Astrocyte (in vitro differentiated cells and primary cell): ENCODE results near the gene CASP10. TPM values are rescaled to one million over a fixed set of nuclear protein-coding genes. Genes with fewer than 3 reads are reported as not detected.

Source experiments
- DNase-seq: peaks from one replicate; pipeline ENCODE4 v3.0.0-alpha.2; 2010; ENCODE audit warnings: low read depth
- FAIRE-seq: peaks from 2 replicates; lab custom pipeline; 2011; peaks lifted over from hg19 to GRCh38; lab: Jason Lieb, UNC
- H2AFZ ChIP-seq: 2 replicates; pipeline ENCODE4 v1.6.0; 2012; ENCODE audit warnings: low read depth, low read length, inconsistent platforms
- H3K27ac ChIP-seq: 2 replicates; pipeline ENCODE4 v1.5.1; 2011; ENCODE audit warnings: low read depth, low read length, inconsistent platforms
- H3K27me3 ChIP-seq: 2 replicates; pipeline ENCODE4 v1.6.0; 2011; ENCODE audit warnings: low read length, inconsistent platforms; ENCODE audit not compliant: insufficient read depth
- H3K36me3 ChIP-seq: 2 replicates; pipeline ENCODE4 v1.5.1; 2011; ENCODE audit warnings: low read length, inconsistent platforms; ENCODE audit not compliant: insufficient read depth
- H3K4me1 ChIP-seq: 2 replicates; pipeline ENCODE4 v1.5.1; 2011; ENCODE audit warnings: low read length, inconsistent platforms; ENCODE audit not compliant: insufficient read depth
- H3K4me2 ChIP-seq: 2 replicates; pipeline ENCODE4 v1.6.0; 2012; ENCODE audit warnings: low read length, inconsistent platforms
- H3K4me3 ChIP-seq: 2 replicates; pipeline ENCODE4 v1.5.1; 2011; ENCODE audit warnings: low read depth, mild to moderate bottlenecking, low read length, inconsistent platforms; ENCODE audit not compliant: insufficient read depth
- H3K79me2 ChIP-seq: 2 replicates; pipeline ENCODE4 v1.6.0; 2012; ENCODE audit warnings: mild to moderate bottlenecking, low read length, inconsistent platforms; ENCODE audit not compliant: insufficient read depth
- H3K9ac ChIP-seq: 2 replicates; pipeline ENCODE4 v1.6.0; 2012; ENCODE audit warnings: mild to moderate bottlenecking, low read length, inconsistent platforms
- H3K9me3 ChIP-seq: 2 replicates; pipeline ENCODE4 v1.5.1; 2012; ENCODE audit warnings: low read depth, mild to moderate bottlenecking, low read length, inconsistent platforms; ENCODE audit not compliant: insufficient read depth
- H4K20me1 ChIP-seq: 2 replicates; pipeline ENCODE4 v1.6.0; 2012; ENCODE audit warnings: low read length, inconsistent platforms; ENCODE audit not compliant: insufficient read depth
- H3K27ac Mint-ChIP-seq: one replicate; pipeline ENCODE4 v1.8.0; 2021; ENCODE audit warnings: mild to moderate bottlenecking, mixed read lengths; ENCODE audit not compliant: unreplicated experiment
- H3K27me3 Mint-ChIP-seq: one replicate; pipeline ENCODE4 v1.8.0; 2021; ENCODE audit warnings: low read depth, mixed read lengths; ENCODE audit not compliant: unreplicated experiment
- H3K36me3 Mint-ChIP-seq: one replicate; pipeline ENCODE4 v1.8.0; 2021; ENCODE audit warnings: low read depth, mixed read lengths; ENCODE audit not compliant: unreplicated experiment
- H3K4me1 Mint-ChIP-seq: one replicate; pipeline ENCODE4 v1.8.0; 2021; ENCODE audit warnings: low read depth, mixed read lengths; ENCODE audit not compliant: unreplicated experiment
- H3K4me3 Mint-ChIP-seq: one replicate; pipeline ENCODE4 v1.8.0; 2021; ENCODE audit warnings: mild to moderate bottlenecking, moderate library complexity, mixed read lengths; ENCODE audit not compliant: unreplicated experiment
- H3K9me3 Mint-ChIP-seq: one replicate; pipeline ENCODE4 v1.8.0; 2021; ENCODE audit warnings: mild to moderate bottlenecking, mixed read lengths; ENCODE audit not compliant: unreplicated experiment
- CTCF ChIP-seq: IDR thresholded peaks from 2 replicates; pipeline ENCODE4 v1.5.1; 2011; ENCODE audit warnings: low read depth, mild to moderate bottlenecking, inconsistent platforms, low read length, moderate library complexity; ENCODE audit not compliant: insufficient read depth
- EZH2 ChIP-seq: IDR thresholded peaks from 2 replicates; pipeline ENCODE4 v1.6.1; 2012; ENCODE audit warnings: mild to moderate bottlenecking, low read length, inconsistent platforms; ENCODE audit not compliant: insufficient read depth
- total RNA-seq: library from RNA; stranded (reverse); gene quantifications from 2 replicates; pipeline ENCODE4 v1.2.1, GENCODE V29; 2021

Gene CASP10
- total RNA-seq, 1 donor from 2014 or later, result 0.43 TPM

GRCh38 chr2:201270293-201271001, 87.5 kb downstream of the CASP10 start:
- FAIRE-seq (no peak), DNase-seq (no peak)
- peaks cover 6% of the 10 kb centered on the region for H3K36me3 Mint-ChIP-seq
- Histone ChIP-seq H3K27me3 (no peaks in the 10 kb centered on the region), H4K20me1 (no peaks in the 10 kb centered on the region), H3K4me2 (no peak overlapping the region), H3K4me1 (no peaks in the 10 kb centered on the region), H3K79me2 (peaks cover 3% of the 10 kb centered on the region), H3K36me3 (peaks cover 16% of the 10 kb centered on the region), H3K9me3 (no peaks in the 10 kb centered on the region), H3K4me3 (no peak overlapping the region), H3K9ac (no peak overlapping the region), H3K27ac (no peak overlapping the region), H2AFZ (no peak overlapping the region)
- TF ChIP-seq CTCF (no peak), EZH2 (no peak)
- no peak overlapping the region for H3K4me3 Mint-ChIP-seq
- H3K27me3 Mint-ChIP-seq, result no peaks in the 10 kb centered on the region
- H3K9me3 Mint-ChIP-seq, result no peaks in the 10 kb centered on the region
- no peak overlapping the region for H3K27ac Mint-ChIP-seq
- H3K4me1 Mint-ChIP-seq, result no peaks in the 10 kb centered on the region

GRCh38 chr2:201271917-201272316, 89.0 kb downstream of the CASP10 start:
- Histone ChIP-seq H3K4me1 (no peaks in the 10 kb centered on the region), H3K36me3 (peaks cover 17% of the 10 kb centered on the region), H3K27me3 (no peaks in the 10 kb centered on the region), H3K27ac (no peak overlapping the region), H3K9ac (no peak overlapping the region), H3K79me2 (no peaks in the 10 kb centered on the region), H3K9me3 (no peaks in the 10 kb centered on the region), H4K20me1 (no peaks in the 10 kb centered on the region), H2AFZ (no peak overlapping the region), H3K4me2 (no peak overlapping the region), H3K4me3 (no peak overlapping the region)
- no peak for FAIRE-seq
- no peaks in the 10 kb centered on the region for H3K9me3 Mint-ChIP-seq
- TF ChIP-seq CTCF (no peak), EZH2 (no peak)
- H3K27me3 Mint-ChIP-seq, result no peaks in the 10 kb centered on the region
- H3K36me3 Mint-ChIP-seq, result peaks cover 12% of the 10 kb centered on the region
- H3K4me3 Mint-ChIP-seq, result no peak overlapping the region
- no peak for DNase-seq
- no peak overlapping the region for H3K27ac Mint-ChIP-seq
- no peaks in the 10 kb centered on the region for H3K4me1 Mint-ChIP-seq

- H3K27ac Mint-ChIP-seq, result no peak overlapping the region
Measured at GRCh38 chr2:201273330-201273983, 90.5 kb downstream of the CASP10 start.

More at GRCh38 chr2:201273330-201273983, 90.5 kb downstream of the CASP10 start:
- Histone ChIP-seq H2AFZ (no peak overlapping the region), H3K4me1 (no peaks in the 10 kb centered on the region), H4K20me1 (no peaks in the 10 kb centered on the region), H3K4me3 (no peak overlapping the region), H3K4me2 (no peak overlapping the region), H3K27ac (no peak overlapping the region), H3K9me3 (no peaks in the 10 kb centered on the region), H3K27me3 (no peaks in the 10 kb centered on the region), H3K79me2 (no peaks in the 10 kb centered on the region), H3K36me3 (peaks cover 17% of the 10 kb centered on the region), H3K9ac (no peak overlapping the region)
- TF ChIP-seq CTCF, result no peak
- no peak for DNase-seq
- peaks cover 17% of the 10 kb centered on the region for H3K36me3 Mint-ChIP-seq
- no peaks in the 10 kb centered on the region for H3K4me1 Mint-ChIP-seq
- H3K4me3 Mint-ChIP-seq, result no peak overlapping the region
- no peaks in the 10 kb centered on the region for H3K9me3 Mint-ChIP-seq
- FAIRE-seq, result no peak
- no peaks in the 10 kb centered on the region for H3K27me3 Mint-ChIP-seq
